Amygdala (tissue), 56 donors: Measurements from ENCODE around the gene B9D2.

ENCODE experiments used
- DNase-seq, 56 donors: peaks; one replicate each; lab custom pipeline; 2025; lab: John Stamatoyannopoulos, UW

The B9D2 gene

GRCh38 chr19:41318696-41319499 is 45.1 kb downstream of the B9D2 start:
- no peak for DNase-seq

- DNase-seq, result no peak
These were observed 47.5 kb downstream of the B9D2 start for GRCh38 chr19:41316306-41316920.

DNA sequence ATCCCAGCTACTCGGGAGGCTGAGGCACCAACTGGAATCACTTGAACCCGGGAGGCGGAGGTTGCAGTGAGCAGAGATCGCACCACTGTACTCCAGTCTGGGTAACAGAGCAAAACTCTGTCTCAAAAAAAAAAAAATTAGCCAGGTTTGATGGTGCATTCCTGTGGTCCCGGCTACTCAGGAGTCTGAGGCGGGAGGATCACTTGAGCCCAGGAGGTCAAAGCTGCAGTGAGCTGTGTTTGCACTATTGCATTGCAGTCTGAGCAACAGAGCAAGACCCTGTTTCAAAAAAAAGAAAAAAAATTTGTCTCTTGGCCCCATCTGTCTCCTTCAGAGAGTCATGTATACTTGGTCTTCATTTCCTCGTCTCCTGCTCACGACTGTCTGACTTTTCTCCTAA is 52.3 kb downstream of the B9D2 start:
- DNase-seq, result no peak

DNA sequence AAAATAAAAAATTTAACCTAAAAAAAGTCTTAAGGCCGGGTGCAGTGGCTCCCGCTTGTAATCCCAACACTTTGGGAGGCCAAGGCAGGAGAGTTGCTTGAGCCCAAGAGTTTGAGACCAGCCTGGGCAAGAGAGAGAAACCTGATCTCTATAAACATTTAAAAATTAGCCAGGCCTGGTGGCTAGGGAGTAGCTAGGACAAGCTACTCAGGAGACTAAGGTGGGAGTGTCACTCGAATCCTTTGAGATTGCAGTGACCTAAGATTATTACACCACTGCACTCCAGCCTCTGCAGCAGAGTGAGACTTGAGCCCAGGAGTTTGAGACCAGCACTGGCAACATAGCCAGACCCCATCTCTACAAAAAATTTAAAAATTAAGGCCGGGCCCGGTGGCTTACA is 52.9 kb downstream of the B9D2 start:
- DNase-seq, result no peak

GRCh38 chr19:41310033-41310831 is 53.7 kb downstream of the B9D2 start, which contains the start of gene CCDC97:
Gene CCDC97, plus strand, starts transcription at chr19:41310172. Its CDS starts 139 bp downstream, at chr19:41310311.
- DNase-seq, result peak in 54 of 56 donors; percentile 36 to 96 (median 79)

DNA sequence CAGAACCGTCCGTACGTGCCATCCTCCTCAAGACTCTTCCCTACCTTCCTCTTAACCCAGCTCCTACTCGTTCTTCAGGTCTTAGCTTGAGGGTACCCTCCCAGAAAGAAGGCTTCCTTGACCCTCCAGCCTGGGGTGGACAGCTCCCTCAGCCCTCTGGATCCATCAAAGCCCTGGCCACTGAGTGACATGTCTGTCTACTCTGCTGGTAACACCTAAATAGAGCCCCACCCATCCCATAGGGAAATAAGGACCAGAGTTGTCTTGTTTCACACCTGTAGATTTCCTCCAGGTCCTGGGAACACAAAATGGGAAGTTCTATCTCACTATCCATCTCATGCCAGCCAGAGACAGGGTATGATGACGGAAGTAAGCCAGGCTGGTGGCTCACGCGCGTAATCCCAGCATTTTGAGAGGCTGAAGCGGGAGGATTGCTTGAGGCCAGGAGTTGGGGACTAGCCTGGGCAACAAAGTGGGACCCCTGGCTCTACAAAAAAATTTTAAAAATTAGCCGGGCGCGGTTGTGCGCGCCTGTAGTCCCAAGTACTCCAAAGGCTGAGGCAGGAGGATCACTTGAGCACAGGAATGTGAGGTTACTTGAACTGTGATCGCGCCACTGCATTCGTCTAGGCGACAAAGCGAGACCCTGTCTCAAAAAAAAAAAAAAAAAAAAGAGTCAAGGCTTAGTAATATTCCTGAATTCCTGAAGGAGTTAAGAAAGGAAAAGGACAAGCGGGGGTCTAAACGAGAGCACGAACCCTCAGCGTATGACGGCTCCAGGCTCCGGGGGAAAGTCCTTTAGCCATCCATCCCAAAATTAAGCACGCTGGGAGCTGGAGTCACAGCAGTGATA is 54.5 kb downstream of the B9D2 start:
- peak in 9 of 56 donors; percentile 17 to 58 (median 32) for DNase-seq

- peak in 55 of 56 donors; percentile 35 to 96 (median 78) for DNase-seq
These were observed 55.3 kb downstream of the B9D2 start for GRCh38 chr19:41308450-41309179.

- no peak for DNase-seq
These were observed 55.9 kb downstream of the B9D2 start for GRCh38 chr19:41307954-41308449.

- DNase-seq, result no peak
These were observed 56.7 kb downstream of the B9D2 start for GRCh38 chr19:41307090-41307875.

DNA sequence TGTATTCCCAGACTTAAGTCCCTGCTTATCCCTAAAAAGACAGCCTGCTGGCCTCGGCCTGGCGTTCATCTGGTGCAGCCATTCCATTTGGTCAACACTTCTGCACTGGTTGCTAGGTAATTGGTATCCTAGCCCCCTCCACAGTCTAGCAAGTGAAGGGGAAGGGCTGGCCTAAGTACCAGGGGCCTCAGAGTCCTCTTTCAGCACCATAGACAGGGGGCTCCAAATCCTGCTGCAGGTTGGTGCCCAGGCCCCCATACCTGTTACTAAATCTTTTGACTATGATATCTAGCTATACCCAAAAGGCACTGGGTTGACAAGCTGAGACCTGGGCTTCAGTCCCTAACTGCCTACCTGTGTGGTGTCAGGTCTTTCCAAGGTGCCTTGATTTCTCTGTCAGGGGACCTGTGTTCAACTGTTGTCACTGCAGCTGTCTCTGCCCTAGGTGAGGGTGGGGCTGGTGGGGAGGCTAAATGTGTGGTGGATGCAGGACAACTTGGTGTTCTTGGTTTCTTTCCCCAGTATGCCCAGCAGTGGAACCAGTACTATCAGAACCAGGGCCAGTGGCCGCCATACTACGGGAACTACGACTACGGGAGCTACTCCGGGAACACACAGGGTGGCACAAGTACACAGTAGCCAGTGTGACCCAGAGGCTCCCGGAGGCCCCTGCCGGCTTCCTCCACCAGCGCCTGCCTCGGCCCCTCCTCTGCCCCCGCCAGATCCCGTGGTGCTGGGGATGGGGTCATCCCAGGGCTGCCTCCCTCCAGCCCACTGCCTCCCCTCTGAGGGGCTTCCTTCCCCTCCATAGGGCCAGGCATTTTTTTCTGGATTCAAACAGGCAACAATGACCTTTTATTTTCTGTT is 57.8 kb downstream of the B9D2 start:
- DNase-seq, result no peak

GRCh38 chr19:41304706-41305483 is 59.1 kb downstream of the B9D2 start:
- no peak for DNase-seq
